Glomerular visceral epithelial cell (primary cell): Measurements from ENCODE around the gene ATG7.
"Not testable (repeated sequence)": the region's sequence is repeated elsewhere in the genome, so short reads cannot be mapped to it uniquely, and the experiment has no call there.

Experiments used
- DNase-seq: peaks from one replicate; pipeline ENCODE4 v3.0.0-alpha.2; 2016; ENCODE audit errors: extremely low spot score

The ATG7 gene

GRCh38 chr3:11254876-11255275, 17.3 kb upstream of the ATG7 start:
- DNase-seq: no peak

- not testable (repeated sequence) for DNase-seq
These were observed 16.7 kb upstream of the ATG7 start for GRCh38 chr3:11255537-11255936.

- DNase-seq: no peak
These were observed 13.2 kb upstream of the ATG7 start for GRCh38 chr3:11258958-11259357.

GRCh38 chr3:11260460-11260859, 11.7 kb upstream of the ATG7 start:
- DNase-seq: no peak

GRCh38 chr3:11269007-11269406, 3.2 kb upstream of the ATG7 start:
- no peak for DNase-seq

- no peak for DNase-seq
These were observed 843 bp downstream of the ATG7 start for GRCh38 chr3:11272906-11273574.

GRCh38 chr3:11273891-11274291, 1.7 kb downstream of the ATG7 start:
- DNase-seq: no peak

- DNase-seq: no peak
These were observed 2.5 kb downstream of the ATG7 start for GRCh38 chr3:11274566-11275142.

GRCh38 chr3:11275926-11276325, 3.7 kb downstream of the ATG7 start:
- DNase-seq: no peak

GRCh38 chr3:11276901-11277300, 4.7 kb downstream of the ATG7 start:
- DNase-seq: no peak

- DNase-seq: no peak
These were observed 10.3 kb downstream of the ATG7 start for GRCh38 chr3:11282250-11283138.

GRCh38 chr3:11283139-11283475, 10.9 kb downstream of the ATG7 start:
- DNase-seq: no peak

- DNase-seq: no peak
These were observed 11.8 kb downstream of the ATG7 start for GRCh38 chr3:11284011-11284410.

- no peak for DNase-seq
These were observed 13.3 kb downstream of the ATG7 start for GRCh38 chr3:11285471-11285870.

GRCh38 chr3:11287404-11287803, 15.2 kb downstream of the ATG7 start:
- DNase-seq: no peak

GRCh38 chr3:11288021-11288491, 15.9 kb downstream of the ATG7 start:
- peak; percentile 20 for DNase-seq

GRCh38 chr3:11288786-11289637, 16.8 kb downstream of the ATG7 start:
- DNase-seq: peak; percentile 84

GRCh38 chr3:11289864-11290263, 17.7 kb downstream of the ATG7 start:
- no peak for DNase-seq

- DNase-seq: peak; percentile 55
These were observed 18.8 kb downstream of the ATG7 start for GRCh38 chr3:11290743-11291680.

- no peak for DNase-seq
These were observed 19.6 kb downstream of the ATG7 start for GRCh38 chr3:11291808-11292207.

- no peak for DNase-seq
These were observed 24.9 kb downstream of the ATG7 start for GRCh38 chr3:11297126-11297525.
